GM12878 (cell line): ENCODE data around the gene TSSK2. TPM values are rescaled to one million over a fixed set of nuclear protein-coding genes. Genes with fewer than 3 reads are reported as not detected.

Experiments
- ATAC-seq: fragments of 200-7000 bp; cut with Tn5 transposase; 3 replicates; pipeline ENCODE4 v1.9.1; 2020; ENCODE audit warnings: mild to moderate bottlenecking, moderate library complexity
- BruUV-seq: library from RNA; stranded (reverse); fragments of 400-500 nt; replicated peaks from 2 replicates; lab custom pipeline; 2021; lab: Mats Ljungman, UMichigan
- CTCF ChIA-PET: fragments of 300-600 bp; sonication (Branson Sonifier 250); formaldehyde crosslinking; extraction: SDS; loops from one replicate; lab custom pipeline; 2021; ENCODE audit warnings: inconsistent platforms; lab: Yijun Ruan, JAX
- POLR2A ChIA-PET: fragments of 350-600 bp; formaldehyde crosslinking; extraction: SDS; loops from one replicate; lab custom pipeline; 2021; ENCODE audit warnings: inconsistent platforms; lab: Charles Lee
- RAD21 ChIA-PET: fragments of 300-600 bp; sonication (Branson Sonifier 250); formaldehyde crosslinking; loops from one replicate; lab custom pipeline; 2023; ENCODE audit warnings: antibody characterized with exemption; ENCODE audit not compliant: unreplicated experiment; lab: Charles Lee
- SMC1A ChIA-PET: fragments of 300-600 bp; sonication (Branson Sonifier 250); formaldehyde crosslinking; loops from one replicate; lab custom pipeline; 2023; ENCODE audit not compliant: unreplicated experiment, uncharacterized antibody; lab: Charles Lee
- DNase-seq: peaks from one replicate; pipeline ENCODE4 v3.0.0-alpha.2; 2011; ENCODE audit warnings: low read depth, low spot score
- FAIRE-seq: peaks from 3 replicates; lab custom pipeline; 2011; peaks lifted over from hg19 to GRCh38; lab: Jason Lieb, UNC
- H2AFZ ChIP-seq: 2 replicates; pipeline ENCODE4 v1.6.0; 2011; ENCODE audit warnings: low read depth, low read length, control low read depth; ENCODE audit not compliant: control insufficient read depth
- H3K27ac ChIP-seq: 2 replicates; pipeline ENCODE4 v1.5.1; 2011; ENCODE audit warnings: control low read depth; ENCODE audit not compliant: control insufficient read depth, insufficient read depth
- H3K27me3 ChIP-seq, 2 experiments: replicated peaks in 1 of 2; 2 replicates each; pipeline versions ENCODE4 v1.6.0 to v1.6.1; 2011; ENCODE audit warnings: low read length in 1 of 2; ENCODE audit not compliant: control insufficient read depth in 2 of 2, insufficient read depth in 2 of 2
- H3K36me3 ChIP-seq, 2 experiments: 2 replicates each; pipeline ENCODE4 v1.5.1; 2011; ENCODE audit warnings: low read length in 1 of 2; ENCODE audit not compliant: control insufficient read depth in 2 of 2, insufficient read depth in 2 of 2
- H3K4me1 ChIP-seq: 2 replicates; pipeline ENCODE4 v1.6.1; 2011; ENCODE audit warnings: mild to moderate bottlenecking, low read length, moderate library complexity, mixed read lengths; ENCODE audit not compliant: control insufficient read depth, insufficient read depth
- H3K4me2 ChIP-seq: 2 replicates; pipeline ENCODE4 v1.6.0; 2011; ENCODE audit warnings: control low read depth; ENCODE audit not compliant: control insufficient read depth, insufficient read depth
- H3K4me3 ChIP-seq: fragments of 200-600 bp; sonication (generic); 2 replicates; pipeline ENCODE4 v1.5.1; 2016
- H3K79me2 ChIP-seq: 2 replicates; pipeline ENCODE4 v1.6.0; 2011; ENCODE audit warnings: low read length; ENCODE audit not compliant: control insufficient read depth, insufficient read depth
- H3K9ac ChIP-seq: 2 replicates; pipeline ENCODE4 v1.8.0; 2011; ENCODE audit warnings: low read length, control low read depth, mixed read lengths; ENCODE audit not compliant: control insufficient read depth, insufficient read depth
- H3K9me3 ChIP-seq: replicated peaks from 3 replicates; pipeline ENCODE4 v1.5.1; 2011; ENCODE audit warnings: mild to moderate bottlenecking, low read length; ENCODE audit not compliant: control insufficient read depth, insufficient read depth
- H4K20me1 ChIP-seq: 2 replicates; pipeline ENCODE4 v1.6.0; 2011; ENCODE audit not compliant: control insufficient read depth, insufficient read depth
- ASH2L ChIP-seq: fragments of 300-600, 200-600 bp; sonication (generic); IDR thresholded peaks from 2 replicates; pipeline ENCODE4 v1.6.1; 2017; ENCODE audit warnings: low read depth, mild to moderate bottlenecking, borderline replicate concordance
- ATF3 ChIP-seq: IDR thresholded peaks from 2 replicates; pipeline ENCODE4 v1.6.1; 2011; ENCODE audit warnings: low read depth, mild to moderate bottlenecking, low read length, moderate library complexity, borderline replicate concordance; ENCODE audit errors: extremely low read depth
- HDGF ChIP-seq: fragments of 450-650 bp; IDR thresholded peaks from 2 replicates; pipeline ENCODE4 v1.6.1; 2016; ENCODE audit warnings: antibody characterized with exemption
- IRF4 ChIP-seq: IDR thresholded peaks from 2 replicates; pipeline ENCODE4 v1.6.1; 2011; ENCODE audit warnings: low read depth, low read length
- IRF5 ChIP-seq: fragments of 450-650 bp; IDR thresholded peaks from 2 replicates; pipeline ENCODE4 v1.6.1; 2017; ENCODE audit warnings: borderline replicate concordance
- NR2C2 ChIP-seq: IDR thresholded peaks from 2 replicates; pipeline ENCODE4 v1.6.1; 2011; ENCODE audit warnings: borderline replicate concordance, low read depth; ENCODE audit not compliant: control insufficient read depth, insufficient read length
- PKNOX1 ChIP-seq: fragments of 450-650 bp; IDR thresholded peaks from 2 replicates; pipeline ENCODE4 v1.6.1; 2016; ENCODE audit warnings: mild to moderate bottlenecking
- SMAD1 ChIP-seq: fragments of 450-650 bp; IDR thresholded peaks from 2 replicates; pipeline ENCODE4 v1.6.1; 2018; ENCODE audit warnings: mild to moderate bottlenecking, low read depth; ENCODE audit not compliant: partially characterized antibody
- TCF12 ChIP-seq: IDR thresholded peaks from 2 replicates; pipeline ENCODE4 v1.6.1; 2011; ENCODE audit warnings: low read depth, mild to moderate bottlenecking, low read length
- WRNIP1 ChIP-seq: IDR thresholded peaks from 2 replicates; pipeline ENCODE4 v1.6.1; 2011; ENCODE audit warnings: low read depth, low read length, improper control_type of control experiment, borderline replicate concordance
- WGBS: methylation state at CpG from one replicate; pipeline ENCODE4 v1.1.6; 2016; ENCODE audit warnings: low lambda C conversion rate; ENCODE audit not compliant: insufficient replicate concordance, insufficient coverage; ENCODE audit errors: missing lambda C conversion rate; 5-methylcytosine and 5-hydroxymethylcytosine counted together
- in situ Hi-C: fragments of 300-500 bp; cut with MboI; formaldehyde crosslinking; loops from 9 replicates; pipeline ENCODE4 v1.14.3; 2018; ENCODE audit warnings: mixed read lengths
- intact Hi-C: fragments of 100-400 bp; cut with micrococcal nuclease; formaldehyde crosslinking; loops from one replicate; pipeline ENCODE4 v1.14.2; 2022; ENCODE audit not compliant: unreplicated experiment
- polyA plus RNA-seq, 11 experiments: library from polyadenylated mRNA; depleted of rRNA in 4 of 11; unstranded in 6 of 11; stranded (reverse) in 5 of 11; fragments of >200 nt; fragmentation: Nextera tagmentation in 4 of 11; fragmentation: Illumina TruSeq in 1 of 11; extraction: Ambion mirVana in 4 of 11; extraction: Trizol in 1 of 11; gene quantifications; 1 replicate in 1 of 11; 2 replicates in 10 of 11; pipeline versions ENCODE4 v1.2.1 to v1.2.3, GENCODE V29; 2011 to 2016; ENCODE audit warnings: inconsistent platforms in 2 of 11, missing spikeins in 2 of 11, low read depth in 1 of 11
- total RNA-seq, 4 experiments: library from RNA; depleted of rRNA in 3 of 4; stranded (reverse); fragments of >200 nt in 3 of 4; fragmentation: Illumina TruSeq in 1 of 4; extraction: Trizol in 1 of 4; gene quantifications; 2 replicates each; pipeline versions ENCODE4 v1.2.1 to v1.2.3, GENCODE V29; 2013 to 2021

Gene TSSK2
- total and polyA plus RNA-seq, 10 of the 15 experiments (the other 5 are each of a cell fraction or from before 2014, with no cell fraction given) = 0.03 to 0.17 TPM; not detected in 8

- no peak overlapping the region for H2AFZ ChIP-seq
- SMC1A ChIA-PET = interaction anchor here (0.6 to 1.9 kb wide), 2 partner anchors 334 to 806 kb away, joined by 3 to 8 read pairs; partner anchors contain the start of gene CDC45
- no peak overlapping the region for H3K4me3 ChIP-seq
- CTCF ChIA-PET = interaction anchor here (0.6 to 2.5 kb wide), 5 partner anchors 31 to 483 kb away, joined by 3 to 19 read pairs (median 4); no protein-coding TSS in a partner anchor
- H3K79me2 ChIP-seq = peaks cover 13% of the 10 kb centered on the region
- intact Hi-C loops (no loop called here), in situ Hi-C loops (no loop called here)
- no TSS peak for BruUV-seq
- 43% methylated on average over 11 of the region's 11 CpGs for WGBS
- H3K27me3 ChIP-seq = peaks cover 5 to 15% of the 10 kb centered on the region in 2 experiments
- H3K9ac ChIP-seq = no peak overlapping the region
- peaks cover 0 to 4% of the 10 kb centered on the region in 2 experiments; a peak in 2 of 4 replicates for H3K36me3 ChIP-seq
- H3K9me3 ChIP-seq = no peaks in the 10 kb centered on the region
- FAIRE-seq (no peak), DNase-seq (no peak), ATAC-seq (no peak)
- TF ChIP-seq WRNIP1 (no peak), ASH2L (no peak), SMAD1 (no peak), NR2C2 (no peak), IRF4 (no peak), PKNOX1 (no peak), HDGF (no peak), IRF5 (no peak), ATF3 (no peak), TCF12 (no peak)
- RAD21 ChIA-PET = interaction anchor here (0.9 kb wide), 1 partner anchor 483 kb away, joined by 4 read pairs; no protein-coding TSS in a partner anchor
- peaks cover 4% of the 10 kb centered on the region for H3K4me1 ChIP-seq
- H4K20me1 ChIP-seq = no peaks in the 10 kb centered on the region
- H3K27ac ChIP-seq = no peak overlapping the region
- no peak overlapping the region for H3K4me2 ChIP-seq
- POLR2A ChIA-PET = no interaction called here
Observed at GRCh38 chr22:19146215-19146968, 15.3 kb downstream of the TSSK2 start.
